COLO668 (cell line): ENCODE data around the gene VHLL.

ENCODE experiments used
- DNase-seq: peaks from one replicate; lab custom pipeline; 2025; ENCODE audit not compliant: unreplicated experiment; lab: John Stamatoyannopoulos, UW

The VHLL gene

DNA sequence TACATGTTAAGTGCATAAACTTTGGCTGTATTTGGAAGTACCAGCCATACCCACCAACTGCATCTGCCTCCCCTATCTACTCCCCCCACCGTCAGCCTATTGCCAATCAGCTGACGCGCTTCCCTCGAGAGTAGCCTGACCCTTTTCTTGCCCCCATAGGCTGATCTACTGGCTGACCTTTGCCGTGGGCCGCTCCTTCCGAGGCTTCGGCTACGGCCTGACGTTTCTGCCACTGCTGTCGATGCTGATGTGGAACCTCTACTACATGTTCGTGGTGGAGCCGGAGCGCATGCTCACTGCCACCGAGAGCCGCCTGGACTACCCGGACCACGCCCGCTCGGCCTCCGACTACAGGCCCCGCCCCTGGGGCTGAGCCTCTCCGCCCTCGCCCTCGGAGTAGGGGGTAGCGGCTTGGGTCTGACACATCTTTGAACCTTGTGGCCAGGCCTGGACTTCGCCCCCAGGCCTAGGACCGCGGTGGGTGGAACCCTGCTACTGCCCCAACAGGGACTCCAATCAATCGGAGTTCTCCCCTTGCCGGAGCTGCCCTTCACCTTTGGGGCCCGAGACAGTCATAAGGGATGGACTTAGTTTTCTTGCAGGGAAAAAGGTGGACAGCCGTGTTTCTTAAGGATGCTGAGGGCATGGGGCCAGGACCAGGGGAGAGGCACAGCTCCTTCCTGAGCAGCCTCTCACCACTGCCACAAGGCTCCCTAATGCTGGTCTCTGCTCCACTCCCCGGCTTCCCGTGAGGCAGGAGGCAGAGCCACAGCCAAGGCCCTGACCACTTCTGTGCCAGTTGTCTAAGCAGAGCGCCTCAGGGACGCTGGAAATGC is 7.7 kb downstream of the VHLL start:
- DNase-seq, result peak; percentile 87

DNA sequence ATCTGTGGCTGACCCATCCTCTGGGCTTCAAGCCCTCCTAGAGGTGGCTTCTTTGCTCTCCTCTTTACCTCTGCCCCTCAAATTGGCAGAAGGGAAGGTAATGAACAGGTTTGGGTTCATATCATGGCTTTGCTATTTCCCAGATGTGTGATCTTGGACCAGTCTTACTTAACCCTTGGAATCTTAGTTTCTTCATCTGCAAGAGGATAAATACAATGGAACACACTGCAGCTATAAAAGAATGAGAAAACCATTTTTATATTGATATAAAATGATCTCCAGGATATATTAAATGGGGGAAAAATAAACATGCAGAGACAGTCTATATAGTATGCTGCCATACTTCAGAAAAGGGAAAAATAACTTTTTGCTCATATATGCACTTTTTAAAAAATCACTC is 9.2 kb downstream of the VHLL start:
- no peak for DNase-seq

DNA sequence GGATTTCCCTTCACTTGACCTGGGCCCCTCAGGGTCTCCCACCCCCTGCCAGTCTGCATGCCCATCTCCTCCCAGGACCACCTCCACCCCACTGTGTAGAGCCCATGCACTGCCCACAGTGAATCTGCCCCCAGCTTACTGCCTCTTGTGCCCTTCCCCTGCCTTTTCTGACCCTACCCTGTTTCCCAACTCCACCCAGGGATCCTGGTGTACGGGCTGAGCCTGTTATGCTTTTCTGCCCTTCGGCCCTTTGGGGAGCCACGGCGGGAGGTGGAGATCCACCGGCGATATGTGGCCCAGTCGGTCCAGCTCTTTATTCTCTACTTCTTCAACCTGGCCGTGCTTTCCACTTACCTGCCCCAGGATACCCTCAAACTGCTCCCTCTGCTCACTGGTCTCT is 13.0 kb downstream of the VHLL start:
- DNase-seq, result no peak

DNA sequence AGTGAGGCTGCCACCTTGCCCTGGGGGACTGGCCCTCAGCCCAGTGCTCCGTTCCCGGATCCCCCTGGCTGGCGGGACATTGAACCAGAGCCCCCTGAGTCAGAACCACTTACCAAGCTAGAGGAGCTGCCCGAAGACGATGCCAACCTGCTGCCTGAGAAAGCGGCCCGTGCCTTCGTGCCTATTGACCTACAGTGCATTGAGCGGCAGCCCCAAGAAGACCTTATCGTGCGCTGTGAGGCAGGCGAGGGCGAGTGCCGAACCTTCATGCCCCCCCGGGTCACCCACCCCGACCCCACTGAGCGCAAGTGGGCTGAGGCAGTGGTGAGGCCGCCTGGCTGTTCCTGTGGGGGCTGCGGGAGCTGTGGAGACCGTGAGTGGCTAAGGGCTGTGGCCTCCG is 13.7 kb downstream of the VHLL start:
- no peak for DNase-seq

DNA sequence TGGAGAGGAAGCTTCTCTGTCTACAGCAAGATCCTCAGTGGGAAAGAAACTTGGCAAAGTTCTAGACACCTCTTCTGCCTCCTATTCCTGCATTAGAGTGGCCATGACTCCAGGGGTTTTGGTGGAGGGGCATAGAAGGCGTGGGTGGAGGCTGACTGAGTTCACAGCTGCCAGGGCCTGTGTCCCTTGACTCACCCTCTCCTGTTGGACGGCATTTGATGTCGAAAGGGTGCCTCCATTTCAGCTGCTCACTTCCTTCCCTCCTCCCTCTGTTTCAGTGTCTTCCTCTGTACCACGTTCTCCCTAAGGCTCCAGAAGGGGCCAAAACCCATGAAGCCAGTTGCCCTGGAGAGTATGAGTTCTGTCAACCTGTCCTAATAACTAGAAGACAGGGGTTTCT is 14.3 kb downstream of the VHLL start:
- DNase-seq, result no peak

DNA sequence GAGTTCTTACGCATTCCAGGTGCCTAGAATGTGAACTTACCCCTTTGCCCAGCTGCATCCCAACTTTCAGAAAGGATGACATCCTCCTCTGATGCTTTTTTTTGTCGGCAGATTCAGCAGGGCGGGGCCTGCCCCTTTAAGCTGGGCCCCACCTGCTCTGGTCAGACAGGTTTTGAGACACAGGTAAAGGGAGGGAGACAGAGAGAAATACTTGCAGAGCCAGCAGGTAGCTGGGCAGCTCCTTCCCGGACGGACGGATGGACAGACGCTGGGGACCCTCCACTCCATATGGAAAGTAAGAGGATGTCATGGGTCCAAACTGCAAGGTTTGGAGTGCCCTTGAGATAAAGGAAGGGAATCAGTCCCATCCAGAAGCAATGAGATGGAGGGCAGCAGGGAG is 15.0 kb downstream of the VHLL start, which contains the start of gene TMEM79:
TSS of gene TMEM79 (plus strand) at position 214 of the 400 bp plus-strand sequence. CDS start 902 bp downstream, outside the sequence.
- peak; percentile 43 for DNase-seq

DNA sequence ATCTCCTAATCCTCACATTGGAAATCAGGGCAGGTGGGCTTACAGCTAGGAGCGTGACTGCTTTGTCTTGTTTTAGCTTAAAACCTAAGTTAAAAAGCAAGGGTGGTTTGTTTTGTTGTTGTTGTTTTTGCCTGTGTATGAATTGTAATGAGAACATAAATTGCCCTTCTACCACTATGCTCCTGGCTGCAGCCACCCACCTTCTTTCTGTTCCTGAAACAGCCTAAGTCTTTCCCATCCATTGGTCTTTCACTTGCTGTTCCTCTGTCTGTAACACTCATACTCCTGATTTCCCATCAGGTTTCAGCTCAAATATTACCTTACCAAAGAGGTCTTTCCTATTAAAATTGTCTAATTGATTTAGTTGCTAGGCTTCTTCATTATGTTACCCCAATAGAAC is 15.6 kb downstream of the VHLL start:
- no peak for DNase-seq

DNA sequence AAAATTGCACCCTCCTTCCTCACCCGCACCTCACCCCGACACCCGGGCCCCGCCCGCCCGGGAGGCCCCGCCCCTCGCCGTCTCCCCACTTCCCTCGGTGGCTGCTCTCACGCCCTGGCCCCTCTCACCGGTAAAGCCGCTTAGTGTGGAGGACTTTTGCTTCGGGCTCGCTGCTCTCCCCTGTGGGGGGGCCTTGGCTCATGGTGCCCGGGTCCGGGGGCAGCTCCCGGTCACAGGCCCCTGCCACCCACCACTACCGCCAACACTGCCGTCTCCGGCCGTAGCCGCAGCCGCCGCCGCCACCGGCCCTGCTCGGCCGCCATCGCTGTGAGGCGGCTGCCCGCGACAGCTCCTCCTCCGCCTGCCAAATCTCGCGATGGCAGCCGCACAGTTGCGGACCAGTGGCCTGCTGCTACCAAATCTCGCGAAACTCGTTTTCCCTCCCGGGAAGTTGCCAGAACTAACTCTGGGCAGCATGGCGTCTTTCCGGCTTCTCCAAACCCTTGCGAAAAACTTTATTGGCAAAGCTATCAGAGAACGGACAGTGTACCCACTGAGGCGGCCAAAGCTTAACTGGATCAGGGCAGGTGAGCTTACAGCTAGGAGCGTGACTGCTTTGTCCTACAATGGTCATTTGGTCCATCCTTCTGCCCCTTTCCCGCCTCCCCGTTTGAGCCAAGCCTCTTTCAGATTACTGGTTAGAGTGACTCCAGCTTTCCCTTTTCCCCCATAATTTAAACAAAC is 16.5 kb downstream of the VHLL start, which contains the start of gene SMG5:
TSS of gene SMG5 (minus strand) at position 347 of the 744 bp plus-strand sequence. CDS start at position 202, 145 bp downstream.
- peak; percentile 98 for DNase-seq

DNA sequence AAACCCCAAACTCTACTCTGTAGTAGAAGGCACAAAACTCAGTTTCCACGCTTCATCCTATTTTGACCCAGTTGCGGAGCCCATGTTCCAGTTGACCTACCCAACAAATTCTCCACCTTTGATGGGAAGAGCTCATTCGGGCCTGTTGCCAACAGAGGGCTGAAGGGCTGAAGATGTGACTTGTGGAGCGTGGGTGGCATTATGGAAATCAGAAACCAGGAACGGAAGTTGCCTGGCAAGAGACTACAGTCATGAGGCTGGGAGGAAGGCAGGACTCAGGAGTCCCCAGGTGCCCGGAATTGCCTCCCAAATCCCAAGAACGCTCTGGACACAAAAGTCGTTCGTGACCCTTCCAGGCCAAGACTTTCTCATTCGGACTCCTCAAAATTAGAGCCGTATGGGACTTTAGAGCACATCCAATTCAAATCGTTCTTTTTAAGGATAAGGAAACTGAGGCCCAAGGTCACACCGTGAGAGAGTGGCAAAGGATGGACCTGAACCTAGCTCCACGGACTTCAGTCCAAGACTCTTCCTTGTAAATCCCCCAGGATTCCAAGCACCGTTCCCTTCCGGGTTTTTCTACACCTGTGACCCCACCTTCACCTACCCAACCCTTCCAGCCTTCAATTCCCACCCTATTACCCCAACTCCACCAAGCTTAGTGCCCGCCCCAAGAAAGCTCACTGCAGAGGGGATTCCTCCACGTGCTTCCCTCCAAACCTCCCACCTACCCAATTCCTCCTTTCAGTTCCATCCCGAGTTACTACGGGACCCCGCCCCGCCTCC is 17.2 kb downstream of the VHLL start:
- DNase-seq, result peak; percentile 64

DNA sequence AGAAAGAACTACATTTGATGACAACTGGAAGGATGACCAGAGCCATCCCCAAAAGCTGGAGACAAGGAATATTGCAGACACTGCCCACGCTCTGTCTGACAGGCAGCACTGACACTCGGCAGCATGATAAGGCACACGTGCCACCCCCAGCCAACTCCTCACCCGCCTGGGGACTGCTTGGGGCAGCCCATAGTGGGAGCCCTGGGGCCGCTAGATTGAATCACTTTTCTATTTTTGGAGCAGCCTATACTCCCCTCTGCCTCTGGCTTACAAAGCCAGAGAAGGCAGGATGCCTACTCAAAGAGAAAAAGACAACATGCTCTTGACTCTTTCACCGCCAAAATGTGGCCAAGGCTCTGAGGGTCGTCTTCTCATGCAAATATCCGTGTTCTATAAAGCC is 17.8 kb downstream of the VHLL start:
- peak; percentile 12 for DNase-seq

DNA sequence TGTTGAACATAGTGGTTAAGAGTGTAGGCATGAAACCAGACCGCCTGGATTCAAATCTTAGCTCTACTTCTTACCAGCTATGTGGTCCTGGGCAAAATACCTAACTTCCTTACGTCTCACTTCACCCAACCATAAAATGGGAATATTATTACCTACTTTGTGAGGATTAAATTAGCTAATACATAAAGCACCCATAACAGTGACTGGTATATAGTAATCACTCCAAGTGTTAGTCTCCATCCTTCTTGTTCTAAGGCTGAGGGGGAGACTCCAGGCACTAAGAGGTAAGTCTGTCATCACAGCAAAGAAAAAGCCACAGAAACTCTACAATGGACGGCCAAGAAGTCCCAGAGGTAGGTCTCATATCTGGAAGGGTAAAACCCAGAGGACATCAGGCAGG is 19.3 kb downstream of the VHLL start:
- no peak for DNase-seq

DNA sequence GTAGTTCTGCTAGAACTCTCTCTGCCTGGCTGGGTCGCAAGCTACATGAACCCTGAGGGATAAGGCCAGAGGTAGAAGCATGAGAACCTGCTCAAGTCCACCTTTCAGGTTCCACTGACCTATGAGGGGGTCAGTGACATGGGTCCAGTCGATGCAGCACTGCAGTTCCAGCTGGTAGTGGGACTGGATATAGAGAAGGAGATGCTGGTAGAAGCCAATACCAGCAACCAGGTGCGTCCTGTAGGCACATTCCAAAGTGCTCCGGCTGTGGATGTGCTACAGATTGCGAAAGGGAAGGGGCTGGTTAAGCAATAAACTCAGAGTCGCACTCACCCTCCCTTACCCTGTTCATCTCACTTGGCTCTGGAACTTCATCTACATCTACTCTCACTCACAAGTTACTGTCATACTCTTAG is 22.1 kb downstream of the VHLL start:
- DNase-seq, result no peak

DNA sequence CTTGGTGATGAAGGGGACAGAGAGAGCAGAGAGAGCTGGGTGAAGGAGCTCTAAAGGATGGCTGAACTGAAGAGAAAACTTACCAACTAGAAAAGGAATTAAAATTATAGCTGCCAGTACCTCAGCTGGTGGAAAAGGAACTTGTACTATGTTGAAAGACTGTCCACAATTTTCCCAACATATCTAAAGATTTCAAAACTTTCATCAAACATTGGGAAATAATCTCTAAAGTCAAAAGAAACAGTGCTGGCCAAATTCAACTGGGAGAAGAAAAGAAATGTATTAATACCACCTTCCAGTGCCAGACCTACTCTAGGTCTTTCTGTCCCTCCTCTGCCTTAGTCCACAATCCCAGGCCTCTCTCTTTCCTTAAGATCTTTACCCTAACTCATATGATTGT is 22.6 kb downstream of the VHLL start:
- no peak for DNase-seq

DNA sequence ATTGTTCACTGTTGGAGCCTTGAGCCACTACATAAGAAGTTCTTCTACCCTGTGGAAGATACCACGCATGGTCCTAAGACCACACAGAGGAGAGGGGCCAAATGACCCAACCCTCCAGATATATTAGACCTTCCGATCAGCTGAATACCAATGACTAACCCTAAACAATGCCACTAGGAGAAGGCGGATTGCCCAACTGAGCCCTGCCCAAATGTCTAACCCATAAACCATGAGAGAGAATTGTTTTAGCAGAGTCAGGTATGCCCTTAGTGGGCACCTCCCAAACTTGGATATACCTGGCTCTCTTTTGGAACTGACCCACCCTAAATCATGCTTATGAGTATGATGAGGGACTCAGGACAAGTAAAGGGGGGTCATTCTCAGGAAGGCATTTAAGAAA is 28.8 kb downstream of the VHLL start:
- DNase-seq, result no peak

DNA sequence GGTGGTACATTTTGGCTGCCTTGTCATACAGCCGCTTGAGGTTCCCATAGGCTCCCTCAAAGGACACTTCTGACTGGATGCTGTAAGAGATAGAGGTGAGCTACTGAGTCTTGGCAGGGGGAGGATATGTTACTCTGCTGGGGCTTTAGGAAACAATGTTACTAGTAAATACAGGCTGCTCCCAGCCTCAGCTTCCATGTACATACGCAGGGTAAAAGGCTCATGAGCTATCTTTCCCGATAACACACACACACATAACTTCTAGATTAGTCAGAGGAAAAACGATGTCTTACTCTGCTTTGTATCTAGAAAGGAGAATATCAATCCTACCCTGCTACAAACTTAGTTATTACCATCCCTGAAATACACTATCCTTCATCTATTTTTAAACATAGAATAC is 30.8 kb downstream of the VHLL start:
- DNase-seq, result no peak

DNA sequence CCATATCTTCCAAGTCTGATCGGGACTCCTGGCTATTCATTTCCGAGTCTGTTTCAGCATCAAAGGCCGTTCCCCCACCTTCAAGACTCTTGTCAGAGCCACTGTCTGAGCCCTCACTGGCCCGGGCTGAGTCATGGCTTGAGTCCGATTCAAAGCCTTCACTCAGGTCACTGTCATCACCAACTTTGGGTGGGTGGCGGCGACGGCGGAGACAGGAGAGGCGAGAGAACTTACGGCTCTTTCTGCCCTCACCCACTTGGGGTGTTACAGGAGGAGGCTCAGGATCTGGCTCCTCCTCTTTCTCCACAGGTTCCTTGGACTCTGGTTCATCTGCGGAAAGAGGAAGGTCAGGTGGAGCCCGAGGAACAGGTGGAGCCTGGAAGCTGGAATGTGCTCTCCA is 33.1 kb downstream of the VHLL start:
- no peak for DNase-seq

DNA sequence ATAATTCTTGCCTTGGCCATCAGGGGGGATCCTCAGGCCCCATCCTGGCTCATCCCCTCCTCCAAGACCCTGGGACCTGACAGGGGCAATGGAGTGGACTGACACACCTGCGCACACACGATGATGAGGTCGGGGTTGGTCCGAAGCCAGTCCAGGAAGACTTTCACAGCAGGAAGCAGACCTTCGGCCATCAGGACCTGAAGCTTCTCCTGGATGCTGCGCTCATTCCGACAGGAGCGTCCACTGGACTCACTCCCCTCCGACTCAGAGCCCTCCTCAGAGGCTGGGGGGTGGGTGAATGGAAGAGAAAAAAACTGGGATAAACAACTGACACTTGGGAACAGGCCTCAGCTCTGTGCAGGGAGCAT is 35.8 kb downstream of the VHLL start:
- DNase-seq, result no peak

DNA sequence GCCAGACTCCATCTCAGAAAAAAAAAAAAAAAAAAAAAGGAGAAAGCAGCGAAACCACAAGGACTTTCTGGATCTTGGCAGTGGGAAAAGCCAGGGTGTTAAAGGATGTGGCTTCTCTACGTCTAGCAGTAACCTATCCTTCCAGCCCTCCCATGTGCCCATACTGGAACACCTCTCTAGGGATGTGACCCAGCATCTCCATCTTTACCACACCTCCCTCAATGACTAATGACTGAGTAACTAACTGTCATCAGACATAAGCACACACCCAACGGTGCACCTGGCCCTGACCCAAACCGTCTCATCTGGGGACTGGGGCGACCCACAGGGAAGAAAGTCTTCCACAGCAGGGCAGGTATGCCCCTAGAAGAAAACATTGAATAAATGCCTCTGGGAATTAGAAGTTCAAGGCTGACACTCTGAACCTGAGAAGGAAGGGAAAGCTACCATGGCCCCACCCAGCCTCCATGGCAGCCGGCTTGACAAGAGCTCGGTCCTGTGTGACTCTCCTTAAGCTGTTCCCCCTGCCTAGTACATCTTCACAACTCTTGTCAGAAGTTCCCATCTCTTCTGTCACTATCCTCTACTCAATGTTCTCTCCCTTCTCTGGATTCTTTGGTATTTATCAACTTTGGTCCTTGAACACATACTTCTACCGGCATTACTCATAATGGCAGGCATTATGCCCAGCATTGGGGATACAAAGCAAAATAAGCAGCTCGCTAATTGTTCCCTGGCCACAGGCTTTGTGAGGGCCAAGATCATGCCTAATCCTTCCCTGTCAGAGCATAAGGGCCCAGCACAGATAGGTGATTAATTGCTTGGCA is 36.4 kb downstream of the VHLL start:
- no peak for DNase-seq

DNA sequence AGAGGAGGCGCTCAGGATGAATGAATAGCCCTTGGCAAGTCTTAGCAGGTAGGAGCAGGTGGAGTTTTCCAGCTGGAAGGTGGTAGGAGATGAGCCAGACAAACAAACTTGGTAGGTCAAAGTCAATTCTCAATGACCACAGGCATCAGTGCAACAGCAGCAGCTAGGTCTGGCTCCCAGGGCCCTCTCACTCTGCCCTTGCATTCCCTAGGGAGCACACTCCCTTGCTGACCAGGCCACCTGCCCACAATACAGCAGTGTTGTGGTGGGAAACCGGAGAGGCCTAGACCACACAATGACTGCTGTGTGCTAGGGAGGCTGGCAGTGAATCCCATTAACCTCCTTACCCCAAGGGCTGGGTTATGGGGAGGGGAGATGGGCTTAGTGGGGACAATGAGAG is 38.2 kb downstream of the VHLL start:
- no peak for DNase-seq

DNA sequence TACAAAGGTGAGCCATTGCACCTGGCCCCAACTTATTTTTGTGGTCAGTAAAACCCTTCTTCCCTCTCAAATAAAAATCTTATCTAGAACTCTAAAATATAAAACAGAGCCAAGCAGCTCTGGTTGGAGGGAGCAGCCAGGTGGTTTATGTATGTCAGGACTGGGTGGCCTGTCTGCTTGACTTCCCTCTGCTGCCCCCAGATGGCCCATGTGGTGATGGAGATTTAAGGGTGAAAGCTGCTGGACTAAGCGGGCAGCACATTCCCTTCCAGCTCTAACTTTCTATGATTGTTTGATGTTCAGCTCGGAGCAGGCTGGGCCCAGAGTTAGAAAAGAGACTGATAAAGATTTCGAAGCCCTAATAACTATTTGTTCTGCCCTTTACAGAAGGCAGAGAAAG is 39.3 kb downstream of the VHLL start:
- DNase-seq, result no peak

DNA sequence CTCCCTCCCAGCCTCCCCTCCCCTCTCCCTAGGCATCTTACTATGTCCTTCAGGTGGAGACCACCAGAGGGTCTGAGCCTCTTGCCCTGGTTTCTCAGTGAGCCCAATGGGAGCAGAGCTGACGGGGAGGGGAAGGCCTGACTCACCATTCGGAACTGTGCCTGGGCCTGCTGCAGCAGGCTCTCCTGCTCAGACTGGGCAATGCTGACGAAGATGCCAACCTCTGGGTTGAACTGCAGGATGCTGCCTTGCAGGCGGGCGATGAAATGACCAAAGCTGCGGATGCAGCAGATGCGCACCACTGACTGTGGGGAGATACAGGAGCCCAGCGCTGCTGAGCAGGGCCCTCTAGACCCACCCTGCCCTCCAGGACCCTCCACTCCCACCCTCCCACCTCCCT is 40.2 kb downstream of the VHLL start:
- no peak for DNase-seq
